SH-SY5Y (cell line): Measurements from ENCODE around the gene PDZRN3.

ENCODE experiments used
- GATA2 ChIP-seq: IDR thresholded peaks from 2 replicates; pipeline ENCODE4 v1.6.1; 2011; ENCODE audit warnings: mild to moderate bottlenecking, low read depth, low read length
- GATA3 ChIP-seq: IDR thresholded peaks from 2 replicates; pipeline ENCODE4 v1.6.1; 2011; ENCODE audit warnings: low read depth, mild to moderate bottlenecking, low read length, moderate library complexity

DNA sequence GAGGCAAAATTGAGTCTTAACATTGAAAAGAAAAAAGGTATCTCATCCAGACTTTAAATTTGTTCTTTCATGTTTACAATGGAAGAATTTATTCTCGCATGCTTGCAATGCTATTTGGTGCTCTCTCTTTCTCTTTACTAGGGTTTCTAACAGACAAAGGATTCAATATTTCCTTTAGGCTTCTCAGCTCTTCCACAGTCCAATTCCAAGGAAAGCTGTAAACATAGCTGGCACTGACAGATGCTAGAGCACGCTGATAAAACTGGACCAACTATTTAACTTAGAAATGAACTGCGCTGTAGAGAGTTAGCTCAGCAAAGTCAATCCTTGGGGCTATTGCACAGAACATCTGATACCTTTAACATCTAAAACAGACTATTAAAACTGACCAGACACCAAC lies 81.3 kb downstream of the PDZRN3 start:
- no peak for TF ChIP-seq GATA2
- TF ChIP-seq GATA3: no peak
